Lung microvascular endothelial cell (primary cell): ENCODE data around the gene PDCD10. TPM values are rescaled to one million over a fixed set of nuclear protein-coding genes. Genes with fewer than 3 reads are reported as not detected.

Experiments used
- DNase-seq, 2 donors: peaks; one replicate each; pipeline versions ENCODE4 v3.0.0 to v3.0.0-alpha.2; 2010; ENCODE audit warnings: low read depth in 2 of 2
- total RNA-seq: library from RNA; depleted of rRNA; stranded (reverse); fragments of >200 nt; gene quantifications from 2 replicates; pipeline ENCODE4 v1.2.1, GENCODE V29; 2014

Gene PDCD10
- total RNA-seq, 1 donor from 2014 or later: 48.2 TPM

DNA sequence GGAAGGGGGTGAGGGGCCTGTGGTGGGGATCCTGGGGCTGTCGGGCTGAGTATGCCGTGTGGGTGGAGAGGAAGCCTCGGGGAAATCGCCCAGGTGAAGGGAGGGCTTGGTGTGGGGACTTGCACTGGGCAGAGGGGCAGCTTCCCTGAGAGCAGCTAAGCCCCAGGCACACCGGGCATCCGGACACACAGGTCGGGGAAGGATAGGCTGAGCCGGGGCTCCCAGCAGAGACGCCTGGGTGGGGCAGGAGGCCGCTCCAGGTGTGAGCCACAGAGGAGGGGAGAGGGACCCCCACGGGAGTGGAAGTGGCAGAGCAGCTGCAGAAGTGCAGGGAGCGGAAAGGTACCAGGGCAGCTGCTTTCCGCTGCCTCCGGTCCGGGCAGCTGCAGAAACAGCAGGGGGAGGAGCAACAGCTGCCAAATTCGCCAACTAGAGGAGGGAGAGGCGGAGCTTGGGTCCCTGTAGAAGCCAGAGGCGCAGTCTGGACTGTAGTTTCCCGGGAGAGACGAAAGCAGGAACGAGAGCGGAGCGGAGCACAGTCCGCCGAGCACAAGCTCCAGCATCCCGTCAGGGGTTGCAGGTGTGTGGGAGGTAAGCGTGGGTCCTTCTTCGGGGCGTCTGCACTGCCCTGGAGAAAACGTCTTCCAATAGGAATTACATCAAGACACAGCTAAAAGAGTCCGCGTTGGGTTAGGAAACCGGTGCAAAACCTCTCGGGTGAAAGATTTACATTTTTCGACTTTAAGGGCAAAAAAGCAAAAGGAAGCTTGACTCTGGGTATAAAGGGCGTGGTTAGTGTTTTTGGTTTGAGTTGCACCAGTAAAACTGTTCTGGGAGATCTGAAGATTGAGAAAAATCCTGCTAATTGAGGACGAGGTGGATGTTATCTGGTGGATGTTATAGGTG is 794 bp upstream of the PDCD10 start, which contains the start of gene SERPINI1:
Gene SERPINI1 (plus strand): TSS at position 489 of the 906 bp plus-strand sequence. CDS start 53,408 bp downstream, outside the sequence.
- peak; percentile 85 to 86 for DNase-seq

DNA sequence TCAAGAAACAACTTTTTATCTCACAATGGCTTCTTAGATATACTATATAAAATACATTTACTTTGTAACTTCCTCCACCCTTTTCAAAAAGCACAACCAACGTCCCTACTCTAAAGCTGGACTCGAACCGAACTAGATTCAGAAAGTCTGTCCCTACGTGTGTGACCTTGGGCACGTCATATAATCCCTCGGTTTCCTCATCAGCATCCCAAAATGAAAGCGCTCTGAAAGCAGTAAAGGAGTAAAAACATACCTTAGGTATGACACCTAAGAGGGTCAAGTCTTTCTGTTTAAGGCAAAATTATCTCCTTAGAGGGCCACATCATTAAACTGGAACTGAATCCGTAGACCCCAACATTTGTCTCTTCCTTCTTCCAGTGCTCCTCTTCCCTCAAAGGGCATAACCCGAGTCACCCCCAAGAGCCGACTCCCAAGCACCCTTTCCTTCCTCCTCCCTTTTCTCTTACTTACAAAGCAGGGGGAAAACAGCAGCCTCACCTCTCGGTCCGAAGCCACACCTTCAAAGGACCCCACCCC is 663 bp downstream of the PDCD10 start:
- DNase-seq: peak; percentile 22 to 25

DNA sequence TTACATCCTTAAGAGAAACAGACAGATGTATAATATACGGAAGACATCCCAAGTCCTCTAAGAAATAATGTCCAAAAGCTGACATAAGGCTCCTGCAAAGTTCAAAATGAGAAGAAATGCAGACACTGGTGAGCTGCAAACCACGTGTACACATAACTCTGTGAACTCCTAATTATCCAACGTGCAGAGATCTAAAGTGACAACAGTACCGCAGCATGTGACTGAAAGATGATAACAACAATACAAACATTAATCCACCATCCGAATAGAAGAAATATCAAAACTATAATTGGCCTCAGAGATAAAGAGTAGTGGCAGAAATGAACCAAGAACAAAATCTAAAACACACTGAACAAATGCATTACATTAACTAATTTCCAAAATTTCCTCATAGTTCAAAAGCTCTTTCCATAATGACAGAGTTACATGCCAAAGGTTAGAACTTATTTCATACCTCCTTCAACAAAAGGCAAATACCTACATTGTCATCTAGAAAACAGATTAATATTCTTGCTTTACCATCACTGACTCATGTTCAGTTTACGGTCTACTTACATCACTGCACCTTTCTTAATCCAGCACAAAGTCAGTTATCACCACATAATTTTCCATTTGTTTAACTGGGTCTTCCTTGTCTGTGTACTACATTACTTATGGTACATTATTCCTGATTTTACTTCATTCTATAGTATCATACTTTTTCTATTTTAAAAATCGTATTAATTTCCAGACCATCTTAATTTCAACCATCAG is 2.2 kb downstream of the PDCD10 start:
- DNase-seq: no peak

DNA sequence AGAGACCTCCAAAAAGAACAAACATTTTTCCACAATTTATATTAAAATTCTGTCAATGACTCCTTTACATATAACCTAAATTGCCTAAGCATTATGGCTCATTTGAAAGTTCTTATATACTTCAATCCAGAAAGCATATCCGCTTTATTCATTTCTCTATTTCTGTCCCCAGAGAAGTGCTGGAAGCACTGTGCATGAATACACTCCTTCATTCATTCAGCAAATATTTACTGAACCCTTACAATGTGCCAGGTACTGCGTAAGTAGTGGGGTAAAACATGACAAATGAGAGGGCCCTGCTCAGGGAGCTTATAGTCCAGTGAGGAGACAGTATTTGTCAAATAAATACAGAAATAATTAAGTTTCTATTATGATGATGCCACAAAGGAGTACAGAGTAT is 3.3 kb downstream of the PDCD10 start:
- no peak for DNase-seq

DNA sequence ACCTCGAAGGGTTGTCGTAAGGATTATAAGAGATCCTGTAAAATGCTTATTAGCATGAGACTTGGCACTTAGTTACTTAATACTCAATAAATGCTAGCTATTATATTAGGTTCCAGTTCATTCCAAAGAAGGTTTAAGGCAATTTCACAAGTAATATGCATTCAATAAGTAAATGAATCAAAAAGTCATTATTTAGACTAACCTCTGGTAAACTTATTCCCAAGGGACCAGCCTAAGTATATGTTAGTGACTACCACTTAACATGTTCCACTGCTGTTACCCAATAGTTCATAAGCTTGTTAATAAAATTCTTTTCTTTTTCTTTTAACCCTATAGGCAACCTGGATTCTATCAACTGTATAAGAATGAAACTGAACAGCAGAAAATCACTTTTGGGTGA is 5.1 kb downstream of the PDCD10 start:
- DNase-seq: no peak

- no peak for DNase-seq
These were observed 5.9 kb downstream of the PDCD10 start for GRCh38 chr3:167728632-167729323.

DNA sequence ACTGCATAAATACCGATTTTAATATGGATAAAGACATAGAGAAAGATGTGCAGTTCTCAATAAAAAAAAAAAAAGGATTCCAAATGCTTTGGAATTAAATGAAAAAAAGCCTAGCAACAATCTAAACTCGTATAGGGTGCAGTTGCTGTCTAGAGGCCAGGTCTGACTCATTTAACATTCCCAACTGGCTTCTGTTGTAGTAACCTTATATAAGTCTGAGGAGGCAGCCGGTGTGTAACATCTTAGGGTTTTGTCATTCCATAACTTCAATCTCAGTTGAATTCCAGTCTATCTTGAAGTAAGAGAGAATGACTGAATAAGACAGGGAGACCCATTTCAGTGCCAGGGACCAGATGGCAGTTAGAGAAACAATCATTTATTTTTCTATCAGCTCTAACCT is 6.5 kb downstream of the PDCD10 start:
- DNase-seq: peak in 1 of 2 donors; percentile 29

DNA sequence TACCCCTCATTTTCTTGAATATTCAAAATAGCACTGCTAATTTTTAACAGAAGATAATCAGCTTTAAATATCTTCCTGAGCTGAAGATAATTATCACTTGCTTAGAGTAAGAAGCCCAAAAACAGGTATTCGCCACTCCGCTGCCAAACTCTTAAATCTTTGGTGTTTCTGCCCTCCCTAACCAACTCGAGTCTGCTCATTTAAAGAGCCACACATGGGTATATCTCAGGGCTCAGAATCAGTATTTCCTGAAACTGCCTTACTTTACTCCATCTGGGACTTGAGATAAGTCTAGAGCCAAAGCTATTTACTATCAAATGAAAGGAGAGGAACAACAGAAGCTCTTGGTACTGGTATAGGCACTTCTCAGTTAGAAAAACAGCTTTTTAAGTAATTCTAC is 10.8 kb downstream of the PDCD10 start:
- no peak for DNase-seq

GRCh38 chr3:167723025-167723512 is 11.6 kb downstream of the PDCD10 start:
- DNase-seq: no peak

DNA sequence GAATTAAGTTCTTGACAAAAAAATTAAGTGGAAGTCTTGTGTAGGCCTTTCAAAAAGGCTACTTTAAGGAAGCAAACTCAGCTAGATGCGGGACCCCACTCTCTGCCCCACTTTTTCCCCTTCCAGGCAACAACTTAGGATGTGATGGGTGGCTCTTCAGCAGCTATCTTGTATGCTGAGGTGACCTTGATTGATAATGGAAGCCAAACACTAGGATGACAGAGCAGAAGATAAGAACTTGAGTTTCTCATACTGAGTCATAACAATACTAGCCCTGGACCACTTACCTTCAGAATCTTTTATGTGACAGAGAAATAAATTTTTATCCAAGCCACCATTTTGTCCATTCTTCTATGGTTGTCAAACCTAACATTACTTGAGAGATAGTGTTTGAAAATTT is 16.1 kb downstream of the PDCD10 start:
- DNase-seq: no peak

DNA sequence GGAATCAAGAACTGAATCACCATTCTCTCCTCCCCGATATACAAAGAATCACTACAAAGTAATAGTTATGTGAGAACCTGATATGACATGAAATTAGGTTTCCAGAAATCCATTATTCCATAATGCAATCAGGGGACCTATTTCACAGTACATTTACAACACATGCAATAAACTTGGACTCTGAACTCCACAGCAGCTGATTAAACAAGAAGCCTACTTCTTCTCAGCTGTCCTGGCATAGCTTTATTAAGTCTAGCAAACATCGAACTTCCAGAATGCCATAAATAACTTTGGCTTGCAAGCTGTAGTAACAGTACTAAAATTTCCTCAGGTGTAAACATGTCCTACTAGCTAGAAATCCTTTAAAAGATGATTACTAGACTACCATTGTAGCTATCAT is 17.8 kb downstream of the PDCD10 start:
- no peak for DNase-seq

- DNase-seq: no peak
These were observed 19.8 kb downstream of the PDCD10 start for GRCh38 chr3:167714871-167715270.

DNA sequence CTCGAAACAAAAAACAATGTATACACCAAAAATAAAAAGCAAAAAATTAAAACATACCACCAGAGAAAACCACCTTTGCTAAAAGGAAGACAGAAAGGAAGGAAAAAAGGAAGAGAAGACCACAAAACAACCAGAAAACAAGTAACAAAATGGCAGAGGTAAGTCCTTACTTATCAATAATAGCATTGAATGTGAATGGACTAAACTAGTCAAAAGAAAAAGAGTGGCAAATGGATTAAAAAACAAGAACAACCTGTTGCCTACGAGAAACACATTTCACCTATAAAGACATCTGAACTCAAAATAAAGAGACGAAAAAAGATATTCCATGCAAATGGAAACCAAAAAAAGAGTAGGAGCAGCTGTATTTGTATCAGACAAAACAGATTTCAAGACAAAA is 22.2 kb downstream of the PDCD10 start:
- no peak for DNase-seq

DNA sequence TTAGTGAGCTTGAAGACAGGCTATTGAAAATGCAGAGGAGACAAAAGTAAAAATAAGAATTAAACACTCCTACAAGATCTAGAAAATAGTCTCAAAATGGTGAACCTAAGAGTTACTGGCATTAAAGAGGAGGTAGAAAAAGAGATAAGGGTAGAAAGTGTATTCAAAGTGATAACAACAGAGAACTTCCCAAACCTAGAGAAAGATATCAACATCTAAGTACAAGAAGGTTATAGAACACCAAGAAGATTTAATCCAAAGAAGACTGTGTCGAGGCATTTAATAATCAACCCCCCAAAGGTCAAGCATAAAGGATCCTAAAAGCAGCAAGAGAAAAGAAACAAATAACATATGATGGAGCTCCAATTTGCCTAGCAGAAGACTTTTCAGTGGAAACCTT is 23.3 kb downstream of the PDCD10 start:
- DNase-seq: no peak

- DNase-seq: no peak
These were observed 24.1 kb downstream of the PDCD10 start for GRCh38 chr3:167710552-167710951.

DNA sequence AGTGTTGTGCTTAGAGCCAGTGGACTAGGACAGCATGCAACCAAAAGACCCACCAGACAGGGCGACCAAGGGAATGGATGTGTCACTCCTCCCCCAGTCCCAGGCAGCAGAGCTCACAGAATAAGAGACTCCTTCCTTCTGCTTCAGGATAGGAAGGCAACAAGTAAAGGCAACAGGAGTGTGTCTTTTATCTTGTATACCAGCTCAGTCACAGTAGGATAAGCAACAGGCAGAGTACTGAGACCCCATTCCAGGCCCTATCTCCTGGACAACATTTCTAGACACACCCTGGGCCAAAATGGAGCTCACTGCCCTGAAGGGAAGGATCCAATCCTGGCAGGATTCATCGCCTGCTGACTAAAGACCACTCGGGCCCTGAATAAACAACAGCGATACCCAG is 25.0 kb downstream of the PDCD10 start:
- no peak for DNase-seq

GRCh38 chr3:167705840-167706239 is 28.9 kb downstream of the PDCD10 start:
- DNase-seq: peak in 1 of 2 donors; percentile 25

- DNase-seq: no peak
These were observed 33.8 kb downstream of the PDCD10 start for GRCh38 chr3:167700926-167701325.

DNA sequence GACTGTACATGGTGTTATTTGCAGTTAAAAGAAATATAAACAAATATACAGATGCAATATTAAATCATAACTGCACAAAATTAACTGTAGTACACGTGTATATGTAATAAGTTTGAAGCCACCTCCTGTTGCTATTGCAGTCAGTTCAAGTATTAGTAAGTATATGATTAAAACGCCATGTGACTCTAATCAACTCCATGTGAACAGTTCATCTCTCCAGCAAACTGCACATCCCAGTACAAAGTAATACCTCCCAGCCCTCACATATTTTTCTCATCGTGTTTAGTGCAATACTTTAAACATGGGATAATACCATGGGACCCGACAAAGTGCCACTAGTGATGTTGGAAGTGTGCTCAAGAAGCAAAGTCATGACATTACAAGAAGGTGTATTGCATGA is 34.6 kb downstream of the PDCD10 start:
- no peak for DNase-seq

DNA sequence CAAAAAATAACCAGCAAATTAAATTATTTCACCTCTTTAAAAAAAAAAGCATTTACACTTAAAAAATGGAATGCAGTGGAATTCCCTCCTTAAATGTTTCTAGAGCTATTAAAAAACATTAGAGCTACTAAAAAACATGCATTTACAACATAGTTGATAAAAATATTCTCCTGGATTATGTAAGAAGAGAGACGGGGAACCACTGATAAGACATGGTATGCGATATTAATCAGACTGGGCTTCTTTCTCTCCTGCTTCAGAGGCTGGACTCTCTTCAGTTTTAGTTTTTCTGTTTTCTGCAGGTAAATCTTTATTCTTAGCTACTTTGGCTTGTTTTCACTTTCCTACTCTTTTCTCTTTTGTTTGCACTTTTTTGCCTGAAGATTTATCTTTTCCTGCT is 40.6 kb downstream of the PDCD10 start:
- DNase-seq: no peak

DNA sequence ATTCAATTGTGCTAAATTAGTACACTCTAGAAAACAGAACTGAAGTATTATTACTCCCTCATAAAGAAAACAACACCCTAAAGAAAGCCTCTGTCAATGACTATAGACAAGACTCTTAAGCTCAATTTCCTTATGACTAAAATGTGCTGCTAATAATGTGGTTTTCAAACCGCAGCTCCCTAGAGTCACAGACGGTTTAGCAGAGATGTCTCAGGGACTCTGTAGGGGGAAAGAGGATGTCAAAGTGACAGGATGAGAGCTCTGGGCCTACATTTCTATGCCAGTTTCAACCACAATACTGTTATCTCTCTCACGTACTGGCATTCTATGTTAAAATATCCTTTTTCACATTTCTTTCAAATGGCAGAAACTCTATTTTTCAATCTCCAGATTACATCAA is 43.3 kb downstream of the PDCD10 start:
- DNase-seq: no peak
